DND-41 (cell line): Measurements from ENCODE around the gene TMEM163.

Experiments
- ATAC-seq: fragments of 200-7000 bp; cut with Tn5 transposase; 3 replicates; pipeline ENCODE4 v1.9.1; 2021; ENCODE audit warnings: low read depth; ENCODE audit not compliant: insufficient read depth
- DNase-seq: peaks from one replicate; pipeline ENCODE4 v3.0.0-alpha.2; 2020
- H2AFZ ChIP-seq: 2 replicates; pipeline ENCODE4 v1.6.0; 2012; ENCODE audit warnings: low read depth, low read length
- H3K27ac ChIP-seq: 2 replicates; pipeline ENCODE4 v1.5.1; 2012; ENCODE audit warnings: low read length, inconsistent platforms
- H3K27me3 ChIP-seq: fragments of 200-600 bp; sonication (generic); 2 replicates; pipeline ENCODE4 v1.6.0; 2012; ENCODE audit warnings: low read length, mild to moderate bottlenecking, inconsistent platforms; ENCODE audit not compliant: insufficient read depth, poor library complexity
- H3K36me3 ChIP-seq: 2 replicates; pipeline ENCODE4 v1.5.1; 2012; ENCODE audit warnings: low read length, inconsistent platforms; ENCODE audit not compliant: insufficient read depth
- H3K4me1 ChIP-seq: 2 replicates; pipeline ENCODE4 v1.5.1; 2012; ENCODE audit warnings: mild to moderate bottlenecking, low read length; ENCODE audit not compliant: insufficient read depth
- H3K4me2 ChIP-seq: 2 replicates; pipeline ENCODE4 v1.6.0; 2012; ENCODE audit warnings: mild to moderate bottlenecking, moderate library complexity, low read length, inconsistent platforms; ENCODE audit not compliant: insufficient read depth
- H3K4me3 ChIP-seq, 2 experiments: fragments of 200-600 bp in 1 of 2; shearing (Covaris generic) in 1 of 2; 2 replicates each; pipeline ENCODE4 v1.5.1; 2012 to 2016; ENCODE audit warnings: inconsistent platforms in 2 of 2, low read length in 2 of 2, mild to moderate bottlenecking in 2 of 2, low read depth in 1 of 2, moderate library complexity in 1 of 2
- H3K79me2 ChIP-seq: 2 replicates; pipeline ENCODE4 v1.6.0; 2012; ENCODE audit warnings: low read length, inconsistent platforms; ENCODE audit not compliant: insufficient read depth
- H3K9ac ChIP-seq: 2 replicates; pipeline ENCODE4 v1.6.0; 2012; ENCODE audit warnings: low read depth, mild to moderate bottlenecking, inconsistent platforms, low read length, moderate library complexity
- H3K9me3 ChIP-seq: 2 replicates; pipeline ENCODE4 v1.5.1; 2012; ENCODE audit warnings: low read length, moderate library complexity, mild to moderate bottlenecking, inconsistent platforms; ENCODE audit not compliant: insufficient read depth, severe bottlenecking
- H4K20me1 ChIP-seq: 2 replicates; pipeline ENCODE4 v1.6.0; 2012; ENCODE audit warnings: low read length; ENCODE audit not compliant: insufficient read depth
- CTCF ChIP-seq: IDR thresholded peaks from 2 replicates; pipeline ENCODE4 v1.5.1; 2012; ENCODE audit warnings: borderline replicate concordance, low read length, moderate library complexity, mild to moderate bottlenecking; ENCODE audit not compliant: poor library complexity, severe bottlenecking; ENCODE audit errors: extremely low read depth
- EZH2 ChIP-seq: IDR thresholded peaks from 3 replicates; pipeline ENCODE4 v1.6.1; 2012; ENCODE audit warnings: borderline replicate concordance, low read depth, mild to moderate bottlenecking, moderate library complexity, low read length, inconsistent platforms; ENCODE audit not compliant: severe bottlenecking

TMEM163 gene

GRCh38 chr2:134462275-134462674, 256.5 kb downstream of the TMEM163 start:
- Histone ChIP-seq H3K4me2 (no peak overlapping the region), H2AFZ (no peak overlapping the region), H3K27ac (no peak overlapping the region), H3K4me1 (0 out of 2 replicates have a peak, but pooled peaks cover 1% of the 10 kb centered on the region), H3K4me3 (no peak overlapping the region), H3K36me3 (no peaks in the 10 kb centered on the region), H3K9ac (no peak overlapping the region), H4K20me1 (no peaks in the 10 kb centered on the region), H3K27me3 (no peaks in the 10 kb centered on the region), H3K9me3 (no peaks in the 10 kb centered on the region), H3K79me2 (no peaks in the 10 kb centered on the region)
- TF ChIP-seq EZH2 (no peak), CTCF (no peak)
- DNase-seq = no peak
- no peak for ATAC-seq

GRCh38 chr2:134461511-134461910, 257.3 kb downstream of the TMEM163 start:
- Histone ChIP-seq H4K20me1 (no peaks in the 10 kb centered on the region), H3K36me3 (no peaks in the 10 kb centered on the region), H3K4me1 (no peaks in the 10 kb centered on the region), H3K27ac (no peak overlapping the region), H3K4me3 (no peak overlapping the region), H3K9ac (no peak overlapping the region), H3K27me3 (no peaks in the 10 kb centered on the region), H2AFZ (no peak overlapping the region), H3K9me3 (no peaks in the 10 kb centered on the region), H3K4me2 (no peak overlapping the region), H3K79me2 (no peaks in the 10 kb centered on the region)
- ATAC-seq (no peak), DNase-seq (no peak)
- TF ChIP-seq EZH2 = no peak
- TF ChIP-seq CTCF = no peak

GRCh38 chr2:134460583-134460998, 258.2 kb downstream of the TMEM163 start:
- Histone ChIP-seq H3K4me1 (no peaks in the 10 kb centered on the region), H2AFZ (no peak overlapping the region), H3K27ac (no peak overlapping the region), H3K9ac (no peak overlapping the region), H4K20me1 (no peaks in the 10 kb centered on the region), H3K27me3 (no peaks in the 10 kb centered on the region), H3K79me2 (no peaks in the 10 kb centered on the region), H3K9me3 (no peaks in the 10 kb centered on the region), H3K4me2 (no peak overlapping the region), H3K36me3 (0 out of 2 replicates have a peak, but pooled peaks cover under 1% of the 10 kb centered on the region), H3K4me3 (no peak overlapping the region)
- TF ChIP-seq EZH2 (no peak), CTCF (peak; percentile 82)
- DNase-seq (peak; percentile 71), ATAC-seq (peak; percentile 90)
